ENCODE measurements around the gene ASB5. TPM values are rescaled to one million over a fixed set of nuclear protein-coding genes. Genes with fewer than 3 reads are reported as not detected.
"Not testable (repeated sequence)": the region's sequence is repeated elsewhere in the genome, so short reads cannot be mapped to it uniquely, and the experiment has no call there.

ASB5 gene
- total and polyA plus RNA-seq, 2 donors (not counting 1 experiment from before 2014, with no cell fraction given): 1.0 to 1.8 TPM

- no peak for DNase-seq (ENCODE audit: low read depth in 2 of 2)
- H3K27ac ChIP-seq (ENCODE audit: insufficient read depth, low read length): no peak overlapping the region
- H4K20me1 ChIP-seq (ENCODE audit: control insufficient read depth, extremely low read depth, insufficient read depth, low read length): no peaks in the 10 kb centered on the region
- H3K79me2 ChIP-seq (ENCODE audit: control insufficient read depth, insufficient read depth, low read length): no peaks in the 10 kb centered on the region
- TF ChIP-seq EZH2 (IDR thresholded peaks at IDR 0.05; ENCODE audit: low read length, missing control alignments) (no peak), CTCF (conservative IDR thresholded peaks at IDR 0.05 in 1 of 2, IDR thresholded peaks at IDR 0.05 in 1 of 2; ENCODE audit: low read depth in 1 of 2, low read length in 2 of 2) (no peak)
- no peaks in the 10 kb centered on the region for H3K36me3 ChIP-seq (ENCODE audit: control insufficient read depth, insufficient read depth, low read length)
- no peak overlapping the region for H3K4me3 ChIP-seq (replicated peaks in 1 of 4; ENCODE audit: control extremely low read depth in 1 of 4, insufficient read depth in 1 of 4, low read depth in 3 of 4, low read length in 4 of 4)
- no peak overlapping the region for H3K9ac ChIP-seq (ENCODE audit: insufficient read depth, low read length)
- no peaks in the 10 kb centered on the region for H3K4me1 ChIP-seq (ENCODE audit: control insufficient read depth, extremely low read depth, insufficient read depth, low read length)
- no peak overlapping the region for H3K4me2 ChIP-seq (ENCODE audit: extremely low read depth, insufficient read depth, low read length)
- no peak overlapping the region for H2AFZ ChIP-seq (ENCODE audit: low read length)
- H3K27me3 ChIP-seq (ENCODE audit: control insufficient read depth, insufficient read depth, low read length): no peaks in the 10 kb centered on the region
- H3K9me3 ChIP-seq (ENCODE audit: control insufficient read depth, insufficient read depth, low read depth, low read length): no peaks in the 10 kb centered on the region
Observed at GRCh38 chr4:176223561-176223960, 45.5 kb downstream of the ASB5 start.

GRCh38 chr4:176222149-176222548 lies 46.9 kb downstream of the ASB5 start:
- H3K4me3 ChIP-seq (replicated peaks in 1 of 4; ENCODE audit: control extremely low read depth in 1 of 4, insufficient read depth in 1 of 4, low read depth in 3 of 4, low read length in 4 of 4): no peak overlapping the region
- no peak overlapping the region for H3K27ac ChIP-seq (ENCODE audit: insufficient read depth, low read length)
- H3K36me3 ChIP-seq (ENCODE audit: control insufficient read depth, insufficient read depth, low read length): no peaks in the 10 kb centered on the region
- no peaks in the 10 kb centered on the region for H3K4me1 ChIP-seq (ENCODE audit: control insufficient read depth, extremely low read depth, insufficient read depth, low read length)
- no peak overlapping the region for H3K9ac ChIP-seq (ENCODE audit: insufficient read depth, low read length)
- H2AFZ ChIP-seq (ENCODE audit: low read length): no peak overlapping the region
- H3K27me3 ChIP-seq (ENCODE audit: control insufficient read depth, insufficient read depth, low read length): no peaks in the 10 kb centered on the region
- TF ChIP-seq CTCF (conservative IDR thresholded peaks at IDR 0.05 in 1 of 2, IDR thresholded peaks at IDR 0.05 in 1 of 2; ENCODE audit: low read depth in 1 of 2, low read length in 2 of 2) (no peak), EZH2 (IDR thresholded peaks at IDR 0.05; ENCODE audit: low read length, missing control alignments) (no peak)
- H3K4me2 ChIP-seq (ENCODE audit: extremely low read depth, insufficient read depth, low read length): no peak overlapping the region
- no peak for DNase-seq (ENCODE audit: low read depth in 2 of 2)
- H3K79me2 ChIP-seq (ENCODE audit: control insufficient read depth, insufficient read depth, low read length): no peaks in the 10 kb centered on the region
- H4K20me1 ChIP-seq (ENCODE audit: control insufficient read depth, extremely low read depth, insufficient read depth, low read length): no peaks in the 10 kb centered on the region
- H3K9me3 ChIP-seq (ENCODE audit: control insufficient read depth, insufficient read depth, low read depth, low read length): no peaks in the 10 kb centered on the region

- no peak for DNase-seq (ENCODE audit: low read depth in 2 of 2)
- Histone ChIP-seq H4K20me1 (ENCODE audit: control insufficient read depth, extremely low read depth, insufficient read depth, low read length) (no peaks in the 10 kb centered on the region), H3K4me1 (ENCODE audit: control insufficient read depth, extremely low read depth, insufficient read depth, low read length) (no peaks in the 10 kb centered on the region), H2AFZ (ENCODE audit: low read length) (no peak overlapping the region), H3K9ac (ENCODE audit: insufficient read depth, low read length) (no peak overlapping the region), H3K36me3 (ENCODE audit: control insufficient read depth, insufficient read depth, low read length) (no peaks in the 10 kb centered on the region), H3K79me2 (ENCODE audit: control insufficient read depth, insufficient read depth, low read length) (no peaks in the 10 kb centered on the region), H3K27me3 (ENCODE audit: control insufficient read depth, insufficient read depth, low read length) (no peaks in the 10 kb centered on the region), H3K4me3 (replicated peaks in 1 of 4; ENCODE audit: control extremely low read depth in 1 of 4, insufficient read depth in 1 of 4, low read depth in 3 of 4, low read length in 4 of 4) (no peak overlapping the region), H3K27ac (ENCODE audit: insufficient read depth, low read length) (no peak overlapping the region), H3K4me2 (ENCODE audit: extremely low read depth, insufficient read depth, low read length) (no peak overlapping the region), H3K9me3 (ENCODE audit: control insufficient read depth, insufficient read depth, low read depth, low read length) (no peaks in the 10 kb centered on the region)
- TF ChIP-seq CTCF (conservative IDR thresholded peaks at IDR 0.05 in 1 of 2, IDR thresholded peaks at IDR 0.05 in 1 of 2; ENCODE audit: low read depth in 1 of 2, low read length in 2 of 2) (no peak), EZH2 (IDR thresholded peaks at IDR 0.05; ENCODE audit: low read length, missing control alignments) (no peak)
Observed at GRCh38 chr4:176217510-176217909, 51.5 kb downstream of the ASB5 start.

GRCh38 chr4:176212351-176212750 lies 56.7 kb downstream of the ASB5 start:
- H3K9me3 ChIP-seq (ENCODE audit: control insufficient read depth, insufficient read depth, low read depth, low read length); H3K4me1 ChIP-seq (ENCODE audit: control insufficient read depth, extremely low read depth, insufficient read depth, low read length): not testable (repeated sequence)

More at GRCh38 chr4:176212351-176212750, 56.7 kb downstream of the ASB5 start:
- not testable (repeated sequence) for H3K4me2 ChIP-seq (ENCODE audit: extremely low read depth, insufficient read depth, low read length); H3K4me3 ChIP-seq (replicated peaks in 1 of 4; ENCODE audit: control extremely low read depth in 1 of 4, insufficient read depth in 1 of 4, low read depth in 3 of 4, low read length in 4 of 4); H3K27me3 ChIP-seq (ENCODE audit: control insufficient read depth, insufficient read depth, low read length); H3K36me3 ChIP-seq (ENCODE audit: control insufficient read depth, insufficient read depth, low read length); H3K9ac ChIP-seq (ENCODE audit: insufficient read depth, low read length); H4K20me1 ChIP-seq (ENCODE audit: control insufficient read depth, extremely low read depth, insufficient read depth, low read length); H3K27ac ChIP-seq (ENCODE audit: insufficient read depth, low read length); H2AFZ ChIP-seq (ENCODE audit: low read length); DNase-seq (ENCODE audit: low read depth in 2 of 2); H3K79me2 ChIP-seq (ENCODE audit: control insufficient read depth, insufficient read depth, low read length)

All from fibroblast of lung (primary cell).